ENCODE results near the gene MYO16.

Gene MYO16

DNA sequence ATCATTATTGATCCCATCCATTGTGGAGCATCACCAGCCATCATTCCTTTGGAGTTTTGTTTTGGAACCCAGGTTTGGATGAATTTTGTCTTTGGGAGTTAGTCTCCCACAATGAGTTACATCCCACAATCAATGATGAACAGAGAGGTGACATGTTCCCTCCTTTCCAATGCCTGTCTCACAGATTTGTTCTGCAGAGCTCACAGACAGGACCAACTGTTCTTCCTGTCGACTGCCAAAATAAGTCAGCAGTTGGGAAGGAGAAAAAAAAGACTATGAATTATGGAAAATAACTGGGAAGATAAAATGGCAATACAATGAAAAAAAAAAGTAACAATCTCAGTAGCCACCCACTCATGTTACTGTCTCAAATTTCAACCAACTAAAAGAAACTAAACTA, 489.1 kb downstream of the MYO16 start:
- DNase-seq (ENCODE audit: low read depth): no peak
- TF ChIP-seq, protein P1, sequence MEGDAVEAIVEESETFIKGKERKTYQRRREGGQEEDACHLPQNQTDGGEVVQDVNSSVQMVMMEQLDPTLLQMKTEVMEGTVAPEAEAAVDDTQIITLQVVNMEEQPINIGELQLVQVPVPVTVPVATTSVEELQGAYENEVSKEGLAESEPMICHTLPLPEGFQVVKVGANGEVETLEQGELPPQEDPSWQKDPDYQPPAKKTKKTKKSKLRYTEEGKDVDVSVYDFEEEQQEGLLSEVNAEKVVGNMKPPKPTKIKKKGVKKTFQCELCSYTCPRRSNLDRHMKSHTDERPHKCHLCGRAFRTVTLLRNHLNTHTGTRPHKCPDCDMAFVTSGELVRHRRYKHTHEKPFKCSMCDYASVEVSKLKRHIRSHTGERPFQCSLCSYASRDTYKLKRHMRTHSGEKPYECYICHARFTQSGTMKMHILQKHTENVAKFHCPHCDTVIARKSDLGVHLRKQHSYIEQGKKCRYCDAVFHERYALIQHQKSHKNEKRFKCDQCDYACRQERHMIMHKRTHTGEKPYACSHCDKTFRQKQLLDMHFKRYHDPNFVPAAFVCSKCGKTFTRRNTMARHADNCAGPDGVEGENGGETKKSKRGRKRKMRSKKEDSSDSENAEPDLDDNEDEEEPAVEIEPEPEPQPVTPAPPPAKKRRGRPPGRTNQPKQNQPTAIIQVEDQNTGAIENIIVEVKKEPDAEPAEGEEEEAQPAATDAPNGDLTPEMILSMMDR (conservative IDR thresholded peaks at IDR 0.05; ENCODE audit: low read depth, low read length): no peak
- H3K4me3 ChIP-seq (ENCODE audit: low read length): no peak overlapping the region

DNA sequence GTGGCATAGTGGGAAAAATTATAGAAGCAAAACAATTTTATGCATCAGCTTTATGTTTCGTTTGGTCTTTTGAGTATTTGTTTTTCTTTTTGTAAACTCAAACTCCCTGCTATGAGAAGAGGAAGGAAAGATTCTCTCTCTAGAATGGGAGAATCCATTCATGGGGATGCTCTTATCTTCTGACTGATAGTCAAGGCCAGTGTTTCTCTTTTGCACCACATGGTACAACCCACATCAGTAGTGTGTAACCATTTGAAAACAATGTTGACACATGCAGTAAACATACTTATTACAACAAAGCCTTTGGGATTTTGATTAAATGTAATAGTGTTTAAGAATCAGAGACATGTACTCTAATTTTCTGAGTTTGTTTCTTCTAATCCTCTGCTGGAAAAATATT, 490.5 kb downstream of the MYO16 start:
- H3K4me3 ChIP-seq (ENCODE audit: low read length): no peak overlapping the region
- no peak for DNase-seq (ENCODE audit: low read depth)
- TF ChIP-seq, protein P1 (conservative IDR thresholded peaks at IDR 0.05; ENCODE audit: low read depth, low read length): no peak

DNA sequence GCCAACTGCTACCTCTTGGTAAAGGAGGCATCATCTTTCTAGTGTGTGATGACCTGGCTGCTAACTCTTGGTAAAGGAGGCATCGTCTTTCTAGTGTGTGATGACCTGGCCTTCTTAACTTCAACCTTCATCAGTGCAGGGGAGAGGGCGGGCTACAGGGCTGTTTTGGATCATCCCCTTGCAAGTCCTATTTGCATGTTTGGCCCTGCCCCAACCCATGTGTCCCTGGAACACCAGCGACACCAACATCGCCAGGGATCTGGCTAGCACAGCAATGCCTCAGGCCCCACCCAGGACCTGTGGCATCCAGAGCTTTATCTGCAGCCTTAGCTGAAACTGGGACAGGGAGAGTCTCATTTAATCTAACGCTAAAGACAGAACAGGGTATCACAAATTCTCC, 492.4 kb downstream of the MYO16 start:
- TF ChIP-seq, protein P1 (conservative IDR thresholded peaks at IDR 0.05; ENCODE audit: low read depth, low read length): no peak
- no peak overlapping the region for H3K4me3 ChIP-seq (ENCODE audit: low read length)
- no peak for DNase-seq (ENCODE audit: low read depth)

DNA sequence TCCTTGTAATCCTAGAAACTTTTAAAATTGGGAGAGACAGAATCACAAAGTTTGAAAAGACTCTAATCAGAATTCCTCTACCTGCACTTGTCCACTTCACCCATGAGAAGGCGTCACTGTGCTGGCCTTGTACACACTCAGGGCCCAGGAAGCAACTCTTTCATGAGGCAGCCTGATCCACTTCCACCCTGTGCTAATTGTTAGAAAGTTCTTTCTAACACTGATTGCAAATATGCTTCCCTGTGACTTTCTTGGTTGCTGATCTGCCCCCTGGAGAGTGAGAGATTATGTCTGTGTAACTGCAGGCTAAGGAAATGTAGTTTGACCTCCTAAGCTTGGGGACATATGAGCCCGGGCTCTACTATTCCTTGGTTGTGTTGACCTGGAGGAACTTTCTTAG, 494.6 kb downstream of the MYO16 start:
- H3K4me3 ChIP-seq (ENCODE audit: low read length): no peak overlapping the region
- TF ChIP-seq, protein P1 (conservative IDR thresholded peaks at IDR 0.05; ENCODE audit: low read depth, low read length): peak; percentile 20
- no peak for DNase-seq (ENCODE audit: low read depth)

DNA sequence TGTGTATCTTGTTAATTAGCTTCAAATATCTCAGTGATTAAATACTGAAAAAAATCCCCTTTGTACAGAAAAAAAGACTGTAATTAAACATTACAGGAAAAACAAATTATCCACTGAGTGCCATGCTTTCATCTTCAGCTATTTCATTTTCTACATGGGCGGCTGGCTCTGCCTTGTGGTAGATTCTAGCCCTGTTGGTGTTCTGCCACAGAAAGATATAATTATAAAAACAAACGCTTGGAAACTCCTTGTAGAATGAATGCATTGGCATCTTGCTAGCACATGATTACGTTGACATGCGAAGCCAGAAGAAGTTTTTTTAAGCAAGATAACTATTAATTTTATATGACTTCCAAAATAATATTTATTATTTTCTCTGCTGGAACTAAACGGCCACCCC, 496.8 kb downstream of the MYO16 start:
- DNase-seq (ENCODE audit: low read depth): no peak
- H3K4me3 ChIP-seq (ENCODE audit: low read length): no peak overlapping the region
- TF ChIP-seq, protein P1 (conservative IDR thresholded peaks at IDR 0.05; ENCODE audit: low read depth, low read length): no peak

DNA sequence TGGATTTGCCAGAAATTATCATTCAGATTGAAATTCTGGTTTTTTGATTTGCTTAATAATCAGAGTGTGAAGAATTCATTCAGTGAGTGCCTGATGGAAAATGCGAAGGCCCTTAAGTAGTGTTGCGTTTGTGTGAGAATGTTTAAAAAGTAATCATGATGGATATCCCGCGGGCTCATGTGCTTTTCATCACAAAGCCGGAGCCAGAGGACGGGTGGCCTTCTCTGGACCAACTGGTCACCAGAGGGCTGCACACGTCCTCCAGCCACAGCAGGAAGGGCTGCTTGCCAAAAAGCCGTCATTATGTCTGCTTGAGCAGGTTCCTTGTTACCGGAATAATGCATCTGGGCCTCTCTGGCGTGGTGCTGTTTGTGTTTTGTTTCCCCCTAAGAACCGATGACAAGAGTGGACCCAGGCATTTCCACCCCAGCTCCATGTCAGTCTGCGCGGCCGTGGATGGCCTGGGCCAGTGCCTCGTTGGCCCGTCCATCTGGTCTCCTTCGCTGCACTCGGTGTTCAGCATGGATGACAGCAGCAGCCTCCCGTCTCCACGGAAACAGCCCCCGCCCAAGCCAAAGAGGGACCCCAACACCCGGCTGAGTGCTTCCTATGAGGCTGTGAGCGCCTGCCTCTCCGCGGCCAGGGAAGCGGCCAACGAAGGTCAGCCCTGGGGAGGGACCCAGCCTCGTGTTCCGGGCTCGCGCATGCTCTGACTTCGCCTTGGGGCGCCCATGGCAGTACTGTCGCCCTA, 497.7 kb downstream of the MYO16 start:
- H3K4me3 ChIP-seq (ENCODE audit: low read length): no peak overlapping the region
- no peak for DNase-seq (ENCODE audit: low read depth)
- TF ChIP-seq, protein P1 (conservative IDR thresholded peaks at IDR 0.05; ENCODE audit: low read depth, low read length): no peak

DNA sequence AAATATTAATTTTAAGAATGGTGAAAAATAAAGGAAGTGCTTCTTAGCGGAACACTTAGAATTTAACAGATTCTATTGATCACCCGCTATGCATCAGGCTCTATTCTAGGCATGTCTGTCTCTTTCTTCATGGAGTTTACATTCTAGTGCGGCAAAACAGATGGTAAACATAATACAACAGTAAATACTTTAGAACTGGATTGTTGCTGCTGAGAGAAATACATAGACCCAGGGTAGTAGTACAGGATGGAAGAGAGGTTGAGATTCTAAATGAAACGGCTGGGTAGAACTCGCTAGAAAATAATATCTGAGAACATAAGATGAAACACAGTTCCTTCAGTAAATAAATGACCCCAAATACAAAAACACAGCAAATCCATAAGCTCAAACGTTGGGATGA, 498.7 kb downstream of the MYO16 start:
- no peak overlapping the region for H3K4me3 ChIP-seq (ENCODE audit: low read length)
- no peak for DNase-seq (ENCODE audit: low read depth)
- TF ChIP-seq, protein P1 (conservative IDR thresholded peaks at IDR 0.05; ENCODE audit: low read depth, low read length): no peak
